Fibroblast of pulmonary artery (primary cell): ENCODE measurements around the gene BLVRA.
"Not testable (repeated sequence)": the region's sequence is repeated elsewhere in the genome, so short reads cannot be mapped to it uniquely, and the experiment has no call there.

Experiments used
- DNase-seq: peaks from one replicate; pipeline ENCODE4 v3.0.0-alpha.2; 2010; ENCODE audit warnings: low read depth
- H3K4me3 ChIP-seq: replicated peaks from 2 replicates; pipeline ENCODE4 v1.5.1; 2011; ENCODE audit warnings: low read depth, mild to moderate bottlenecking, control low read depth, low read length, moderate library complexity
- CTCF ChIP-seq: IDR thresholded peaks from 2 replicates; pipeline ENCODE4 v1.5.1; 2011; ENCODE audit warnings: mild to moderate bottlenecking, control low read depth, low read length, inconsistent platforms; ENCODE audit errors: missing control alignments

BLVRA gene

GRCh38 chr7:43782768-43783555 lies 24.5 kb downstream of the BLVRA start:
- no peak for DNase-seq
- H3K4me3 ChIP-seq, result no peak overlapping the region
- TF ChIP-seq CTCF, result no peak

GRCh38 chr7:43784030-43784584 lies 25.6 kb downstream of the BLVRA start:
- no peak for TF ChIP-seq CTCF
- DNase-seq, result no peak
- H3K4me3 ChIP-seq, result no peak overlapping the region

GRCh38 chr7:43784585-43785087 lies 26.2 kb downstream of the BLVRA start:
- H3K4me3 ChIP-seq, result not testable (repeated sequence)
- DNase-seq, result peak; percentile 4

GRCh38 chr7:43785420-43785819 lies 26.9 kb downstream of the BLVRA start:
- peak; percentile 94 for DNase-seq
- no peak for TF ChIP-seq CTCF
- H3K4me3 ChIP-seq, result no peak overlapping the region

- no peak overlapping the region for H3K4me3 ChIP-seq
- no peak for DNase-seq
- TF ChIP-seq CTCF, result no peak
These were observed 29.3 kb downstream of the BLVRA start for GRCh38 chr7:43787771-43788170.

- H3K4me3 ChIP-seq, result no peak overlapping the region
- DNase-seq, result no peak
- no peak for TF ChIP-seq CTCF
These were observed 31.5 kb downstream of the BLVRA start for GRCh38 chr7:43790006-43790405.

GRCh38 chr7:43790834-43791233 lies 32.4 kb downstream of the BLVRA start:
- H3K4me3 ChIP-seq, result no peak overlapping the region
- DNase-seq, result no peak
- no peak for TF ChIP-seq CTCF
